ENCODE data around the gene PCDHGA2.
A peak's percentile ranks its signal among the peaks of the same experiment; 100 is the strongest.

The PCDHGA2 gene

GRCh38 chr5:141383345-141383744, 44.8 kb downstream of the PCDHGA2 start:
- DNase-seq, result no peak

- no peak for DNase-seq
These were observed 46.1 kb downstream of the PCDHGA2 start for GRCh38 chr5:141384471-141385267.

GRCh38 chr5:141387557-141388311, 49.2 kb downstream of the PCDHGA2 start, which contains the start of gene PCDHGB4:
Gene PCDHGB4, plus strand, starts transcription at chr5:141387698. Its CDS starts 187 bp downstream, at chr5:141387885.
- peak; percentile 22 for DNase-seq

GRCh38 chr5:141388661-141389060, 50.1 kb downstream of the PCDHGA2 start:
- no peak for DNase-seq

GRCh38 chr5:141389153-141390042, 50.8 kb downstream of the PCDHGA2 start:
- DNase-seq, result no peak

- DNase-seq, result no peak
These were observed 54.1 kb downstream of the PCDHGA2 start, which contains the start of gene PCDHGA8 for GRCh38 chr5:141392429-141393198. Gene PCDHGA8, plus strand, starts transcription at chr5:141392633. Its CDS starts 181 bp downstream, at chr5:141392814.
